ENCODE results near the gene PRKCE.

The PRKCE gene

DNA sequence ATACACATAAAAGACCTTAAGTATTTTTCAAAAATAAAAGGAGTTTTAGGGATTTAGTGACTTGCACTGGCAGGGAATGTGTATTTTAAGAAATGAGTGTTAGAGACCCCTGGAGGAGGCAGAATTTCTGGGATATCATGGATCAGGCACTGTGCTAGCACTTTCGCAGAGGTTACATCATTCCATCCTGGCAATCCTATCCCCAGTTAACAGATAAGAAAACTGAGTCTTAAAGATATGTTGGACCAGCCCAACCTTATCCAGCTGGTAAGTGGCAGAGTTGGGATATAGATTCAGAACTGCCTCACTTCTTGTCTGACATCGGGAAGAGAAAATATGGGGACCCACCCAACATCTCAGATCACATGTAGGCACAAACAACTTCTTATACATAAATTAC, 485.5 kb downstream of the PRKCE start:
- DNase-seq, result no peak

DNA sequence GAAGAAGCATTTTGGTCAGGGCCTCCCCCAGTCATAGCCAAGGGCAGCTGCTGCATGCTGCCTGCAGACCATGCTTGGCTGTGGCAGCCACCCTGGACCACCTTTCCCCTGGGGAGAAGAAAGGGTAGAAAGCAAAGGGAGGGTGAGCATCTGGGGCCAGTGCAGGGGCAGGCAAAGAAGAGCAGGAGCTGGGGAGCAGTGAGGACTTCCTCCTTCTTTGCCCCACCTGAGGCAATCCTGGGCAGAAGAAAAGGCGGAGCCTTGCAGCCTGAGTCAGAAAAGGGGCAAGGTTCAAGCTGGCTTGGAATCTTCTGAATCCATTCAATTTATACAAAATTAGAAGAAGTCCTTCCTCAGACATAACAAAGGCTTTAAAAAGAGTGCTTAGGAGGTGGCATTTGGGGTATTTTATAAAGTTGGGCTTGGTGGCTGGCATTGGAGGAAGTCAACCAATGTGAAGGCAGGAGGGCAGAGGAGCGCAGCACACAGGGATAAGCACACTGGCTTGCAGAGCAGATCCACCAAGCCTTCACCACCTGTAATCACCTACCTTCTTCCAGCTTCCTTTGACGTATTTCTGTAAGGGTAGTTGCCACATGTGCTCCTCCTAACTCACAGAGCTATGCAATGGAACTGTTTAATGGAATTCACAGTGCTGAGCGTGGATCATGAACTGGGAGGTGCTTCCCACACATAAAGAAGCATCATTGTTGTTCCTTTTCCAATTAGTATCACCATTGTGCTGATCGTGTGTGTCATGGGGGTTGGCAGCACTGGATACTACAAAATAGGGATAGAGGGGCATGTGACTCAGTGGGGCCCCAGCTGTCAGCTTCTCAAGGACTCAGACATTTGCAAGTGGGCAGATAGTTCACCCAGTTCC, 491.3 kb downstream of the PRKCE start:
- DNase-seq, result no peak

DNA sequence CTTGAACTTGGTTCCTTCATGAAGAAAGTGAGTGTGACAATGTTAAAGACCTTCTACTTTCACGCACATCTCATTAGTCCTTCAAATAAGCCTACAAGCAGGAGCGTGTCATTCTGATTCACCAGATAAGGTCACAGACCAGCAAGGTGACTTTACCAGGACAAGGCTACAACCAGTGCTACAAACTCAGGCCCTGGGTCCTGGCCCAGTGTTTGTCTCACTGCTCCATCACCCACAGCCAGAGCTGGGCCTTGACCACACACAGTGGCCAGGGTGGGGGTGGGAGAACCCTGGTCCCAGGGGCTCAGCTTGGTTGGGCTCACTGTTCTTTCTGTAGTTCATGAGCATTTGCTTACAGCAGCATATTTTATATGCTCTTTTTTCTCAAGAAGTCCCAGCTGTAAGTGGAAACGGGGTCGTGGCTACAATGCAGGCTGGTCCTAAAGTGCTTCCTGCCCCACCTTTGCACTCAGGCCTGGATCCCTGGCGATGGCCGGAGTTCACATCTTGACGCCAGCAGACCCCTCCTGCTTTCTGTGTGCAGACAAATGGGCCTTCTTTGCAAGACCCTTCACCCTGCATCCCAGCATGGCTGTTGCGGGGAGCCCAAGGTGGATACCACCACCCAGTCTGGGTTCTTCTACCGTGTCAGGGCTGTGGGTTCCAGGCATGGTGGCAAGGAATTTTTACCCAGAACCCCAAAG, 492.1 kb downstream of the PRKCE start:
- no peak for DNase-seq

DNA sequence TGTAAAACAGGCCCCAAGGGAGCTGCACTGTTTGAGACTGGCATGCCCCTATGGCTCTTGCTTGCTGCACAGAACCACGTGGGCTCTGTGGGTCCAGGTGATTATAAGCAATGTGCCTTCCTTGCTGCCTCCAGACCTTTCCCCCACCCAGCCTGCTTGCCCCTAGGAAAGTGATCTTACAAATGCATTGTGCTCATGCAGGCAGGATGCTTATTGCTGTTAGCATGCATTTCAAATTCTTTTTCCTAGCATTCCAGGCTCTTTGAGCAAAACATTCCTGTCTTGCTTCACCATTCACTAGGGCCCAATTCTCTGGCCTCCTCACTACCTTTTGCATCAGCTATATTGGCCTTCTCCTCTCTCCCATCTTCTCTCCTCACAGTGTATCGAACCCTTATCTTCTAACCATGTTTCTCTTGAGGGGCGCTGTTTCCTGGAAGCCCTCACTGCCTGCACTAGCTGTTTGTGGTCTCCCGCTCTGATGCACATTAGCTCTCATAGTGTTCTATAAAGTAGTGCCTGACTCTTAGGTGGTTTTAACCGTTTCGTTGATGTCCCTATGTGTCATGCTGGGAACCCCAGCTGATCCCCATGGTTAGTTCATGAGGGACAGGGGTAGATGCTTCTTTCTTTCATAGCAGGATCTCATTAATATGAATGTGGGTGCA, 492.8 kb downstream of the PRKCE start:
- no peak for DNase-seq

DNA sequence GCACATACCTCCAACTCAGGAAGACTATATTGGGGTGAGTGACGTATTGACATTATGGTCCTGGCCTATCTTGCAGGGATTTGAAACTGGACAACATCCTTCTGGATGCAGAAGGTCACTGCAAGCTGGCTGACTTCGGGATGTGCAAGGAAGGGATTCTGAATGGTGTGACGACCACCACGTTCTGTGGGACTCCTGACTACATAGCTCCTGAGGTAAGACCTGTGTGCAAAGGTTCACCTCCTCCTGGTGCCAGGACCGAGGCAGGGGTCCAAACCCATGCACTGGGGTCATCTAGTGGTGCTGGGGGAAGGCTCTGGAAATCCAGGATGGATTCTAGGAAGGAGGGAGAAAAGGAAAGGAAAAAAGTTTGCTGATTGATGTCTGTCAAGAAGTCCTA, 493.5 kb downstream of the PRKCE start:
- no peak for DNase-seq

DNA sequence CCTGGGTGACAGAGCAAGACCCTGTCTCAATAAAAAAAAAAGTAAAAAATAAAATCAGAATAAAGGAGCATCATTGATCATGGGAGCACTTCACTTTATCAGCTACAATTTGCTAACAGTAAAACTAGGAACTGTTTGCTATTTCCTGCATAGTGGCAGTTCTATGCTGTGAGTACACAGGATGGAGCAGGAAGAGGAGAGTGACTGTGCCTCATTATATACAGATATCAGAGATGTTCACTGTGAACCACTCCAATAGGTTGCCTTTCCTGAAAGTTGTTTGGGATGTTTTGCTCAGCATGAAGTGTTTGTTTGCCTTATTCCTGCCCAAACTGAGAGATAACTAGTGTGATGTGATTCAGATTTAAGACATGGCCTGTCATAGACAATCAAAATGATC, 494.4 kb downstream of the PRKCE start:
- no peak for DNase-seq

DNA sequence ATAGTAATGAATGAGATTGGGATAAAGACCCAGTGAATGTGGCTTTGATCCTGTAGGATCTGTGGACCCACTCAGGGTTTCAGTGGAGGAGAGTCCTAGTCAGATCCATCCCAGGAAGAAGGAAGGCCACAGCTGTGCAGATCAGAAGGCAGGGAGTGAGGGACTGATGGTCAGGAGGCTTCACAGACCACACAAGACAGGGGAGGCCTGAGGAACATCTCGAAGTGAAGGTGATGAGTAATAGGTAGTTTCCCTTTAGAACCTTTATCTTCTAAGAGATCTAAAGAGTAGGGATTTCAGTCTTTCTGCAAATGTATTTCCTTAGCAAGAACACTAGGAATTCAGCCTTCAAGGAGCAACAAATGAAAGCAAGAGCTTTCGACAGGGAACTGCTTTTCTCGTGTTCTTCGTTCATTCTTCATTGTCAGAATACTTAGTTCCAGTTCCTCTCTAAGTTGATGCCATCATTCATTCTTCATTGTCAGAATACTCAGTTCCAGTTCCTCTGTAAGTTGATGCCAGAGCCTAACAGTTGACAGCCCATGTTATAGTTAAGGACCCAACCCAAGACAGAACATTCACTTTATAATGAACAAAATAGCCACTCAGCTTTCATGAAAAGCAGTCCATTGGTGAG, 495.5 kb downstream of the PRKCE start:
- DNase-seq, result no peak

DNA sequence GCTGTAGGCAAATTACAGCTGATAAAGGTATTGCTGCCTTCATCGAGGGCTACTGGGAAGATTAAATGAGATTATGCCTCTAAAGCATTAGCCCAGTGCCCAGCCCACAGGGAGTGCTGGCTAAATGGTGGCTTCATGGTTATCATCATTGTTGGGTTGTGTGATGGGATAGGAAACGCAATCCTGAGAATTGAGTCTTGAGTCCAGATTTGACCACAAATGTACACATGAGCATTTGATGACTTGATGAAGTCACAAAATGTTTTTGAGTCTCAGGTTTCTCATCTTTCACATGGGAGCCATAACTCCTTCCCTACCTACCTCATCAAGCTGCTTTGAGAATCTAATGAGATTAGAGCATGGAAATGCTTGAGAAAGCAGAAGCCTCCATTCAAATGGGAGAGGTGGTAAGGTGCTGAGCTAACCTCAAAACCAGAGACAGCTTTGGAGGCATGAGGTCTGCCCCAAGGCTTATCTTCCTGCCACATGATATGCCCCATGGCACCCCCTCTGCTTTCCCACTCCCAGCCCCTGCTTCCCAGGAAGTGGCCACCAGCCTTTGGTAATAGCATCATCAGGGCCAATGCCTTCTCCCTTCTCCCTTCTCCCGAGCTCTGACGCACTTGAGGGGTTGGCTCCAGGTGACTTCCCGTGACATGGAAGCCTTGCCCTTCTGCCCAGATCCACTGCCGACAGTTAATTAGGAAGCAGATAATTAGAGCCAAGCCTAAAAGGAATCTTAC, 496.3 kb downstream of the PRKCE start:
- no peak for DNase-seq

DNA sequence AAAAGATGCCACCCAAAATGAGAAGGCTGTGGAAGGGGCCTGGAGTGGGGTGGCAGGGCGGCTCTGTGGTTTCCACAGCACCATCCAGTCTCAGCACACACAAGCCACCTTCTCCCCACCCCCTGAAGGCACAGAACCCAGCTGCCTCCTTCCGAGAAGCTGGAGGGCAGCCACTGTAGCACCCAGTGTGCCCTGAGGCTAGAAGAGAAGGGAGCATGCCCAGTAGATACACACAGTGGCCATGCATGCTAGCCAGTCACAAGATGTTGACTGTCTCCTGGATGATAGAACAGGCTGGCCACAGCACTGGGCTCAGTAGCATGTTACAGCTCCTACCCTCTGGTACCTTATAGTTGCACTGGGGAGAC, 496.9 kb downstream of the PRKCE start:
- DNase-seq, result no peak

DNA sequence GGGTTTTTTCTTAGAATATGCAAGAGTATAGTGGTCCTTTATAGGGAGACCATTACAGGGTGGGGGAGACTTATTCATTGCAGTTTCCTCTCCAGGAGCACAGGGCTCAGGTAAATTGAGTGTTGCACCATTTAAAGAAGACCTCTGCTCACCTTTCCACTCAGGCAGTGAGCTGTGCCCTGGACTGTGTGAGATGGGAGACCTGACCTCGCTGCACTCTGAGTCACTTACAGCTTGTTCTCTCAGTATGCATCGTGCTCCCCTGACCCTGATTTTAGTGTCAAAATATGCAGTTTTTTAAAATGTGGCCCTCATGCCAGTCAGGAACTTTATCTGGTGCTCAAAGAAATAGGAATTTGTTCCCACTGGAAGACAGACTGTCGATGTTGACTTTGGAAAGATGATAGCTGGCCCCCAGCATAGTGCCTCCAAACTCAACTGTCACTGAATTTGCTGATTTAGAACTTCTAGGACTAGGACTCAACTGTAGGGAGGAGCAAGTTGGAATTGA, 499.0 kb downstream of the PRKCE start:
- DNase-seq, result no peak

DNA sequence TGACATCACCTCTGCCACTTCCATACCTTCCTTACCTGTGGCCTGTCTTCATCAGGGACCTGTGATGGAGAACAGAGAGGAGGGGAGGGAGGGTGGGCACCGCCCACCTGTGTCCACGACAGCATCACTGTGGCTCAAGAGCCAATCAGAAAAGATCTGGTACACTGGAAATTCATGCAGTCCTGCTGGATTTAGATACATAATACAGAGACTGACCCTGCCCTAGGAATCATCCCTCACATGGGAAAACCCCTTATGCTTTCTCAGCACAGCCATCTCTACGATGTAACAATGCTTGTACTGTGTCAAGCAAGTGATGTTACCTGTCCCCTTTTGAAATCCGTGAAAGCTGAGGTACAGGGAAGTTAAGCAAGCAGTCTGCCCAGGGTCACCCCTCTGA, 500.1 kb downstream of the PRKCE start:
- DNase-seq, result no peak

DNA sequence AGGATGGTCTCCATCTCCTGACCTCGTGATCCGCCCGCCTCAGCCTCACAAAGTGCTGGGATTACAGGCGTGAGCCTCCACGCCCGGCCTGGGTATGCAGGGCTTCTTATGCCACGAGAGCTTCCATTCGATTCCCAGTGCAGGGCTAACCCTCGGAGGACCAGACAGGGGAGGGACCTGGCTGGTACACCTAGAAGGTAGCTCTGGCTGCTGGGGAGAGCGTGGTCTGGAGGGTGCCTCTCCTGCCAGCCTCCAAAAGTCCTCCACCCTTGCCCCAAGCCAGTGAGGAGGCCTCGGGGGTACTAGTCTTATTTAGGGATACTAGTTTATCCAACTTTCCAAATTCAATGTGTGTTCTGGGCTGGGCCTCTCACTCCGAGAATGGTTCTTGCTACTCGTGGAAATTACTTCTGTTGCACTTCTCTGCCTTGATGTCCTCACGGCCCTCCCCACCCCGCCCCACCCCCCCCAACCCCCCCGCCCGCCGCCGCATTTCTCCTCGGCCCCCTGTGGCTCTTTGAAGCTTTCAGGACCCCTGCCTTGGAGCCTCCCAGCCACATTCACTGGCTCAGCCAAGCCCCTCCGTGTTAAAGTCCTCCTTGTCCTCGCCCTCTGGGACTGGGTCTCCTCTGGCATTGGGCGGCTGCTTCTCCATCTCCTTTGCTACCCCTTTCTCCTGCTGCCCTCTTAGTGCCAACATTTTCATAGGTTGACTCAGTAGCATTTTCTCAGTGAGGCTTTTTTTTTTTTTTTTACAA, 502.7 kb downstream of the PRKCE start:
- DNase-seq, result no peak

DNA sequence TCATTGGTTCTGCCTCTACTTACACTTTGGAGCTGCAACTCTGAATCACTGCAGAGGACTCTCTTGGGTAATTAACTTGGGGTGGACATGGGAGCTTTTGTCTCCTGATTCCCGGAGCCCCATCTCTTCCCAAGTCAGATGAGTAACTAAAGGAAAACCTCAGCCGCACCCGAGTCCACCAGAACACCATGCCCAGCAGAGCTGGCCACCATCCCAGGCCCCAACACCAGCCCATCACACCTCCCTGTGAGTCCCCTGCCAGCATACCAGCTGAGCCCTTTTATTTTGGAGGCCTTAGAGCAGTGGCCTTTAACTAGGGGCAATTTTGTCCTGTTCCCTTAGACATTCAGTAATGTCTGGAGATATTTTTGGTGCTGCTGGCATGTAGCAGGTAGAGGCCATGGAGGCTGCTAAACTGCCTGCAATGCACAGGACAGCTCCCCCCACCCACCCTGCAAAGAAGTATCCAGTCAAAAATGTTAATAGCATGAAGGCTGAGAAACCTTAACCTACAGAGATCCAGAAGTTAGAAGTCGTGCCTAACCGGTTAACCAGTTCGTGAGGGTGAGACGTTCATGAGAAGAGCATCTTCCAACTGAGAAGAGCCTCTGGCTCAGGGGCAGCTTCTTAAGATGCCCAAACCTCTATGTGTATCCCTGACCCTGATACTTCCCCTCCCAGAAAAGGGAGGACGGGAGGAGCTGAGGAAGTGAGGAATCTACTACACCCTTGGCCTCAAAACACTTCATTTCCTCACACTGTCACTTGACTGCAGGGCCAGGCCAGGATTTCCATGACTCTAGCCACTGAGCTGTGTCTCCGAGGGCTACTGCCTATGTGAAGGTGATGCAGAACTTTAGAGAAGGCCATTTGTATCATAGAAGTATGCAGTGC, 505.8 kb downstream of the PRKCE start:
- no peak for DNase-seq

DNA sequence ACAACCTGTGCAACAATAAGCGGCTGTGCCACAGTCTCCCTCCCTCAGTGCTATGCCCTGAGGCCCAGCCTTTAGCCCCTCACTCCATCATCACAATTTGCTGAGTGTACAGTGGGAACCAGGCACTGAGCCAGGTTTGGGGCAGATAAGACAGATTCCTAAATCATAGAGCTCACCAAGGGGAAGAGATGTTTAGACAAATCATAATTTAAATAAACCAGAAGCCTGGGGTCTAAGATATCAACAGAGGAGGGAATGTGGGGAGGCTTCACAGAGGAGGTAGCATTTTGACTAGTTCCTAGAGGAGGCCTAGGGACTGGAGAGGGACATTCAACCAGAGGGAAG, 506.5 kb downstream of the PRKCE start:
- DNase-seq, result no peak

DNA sequence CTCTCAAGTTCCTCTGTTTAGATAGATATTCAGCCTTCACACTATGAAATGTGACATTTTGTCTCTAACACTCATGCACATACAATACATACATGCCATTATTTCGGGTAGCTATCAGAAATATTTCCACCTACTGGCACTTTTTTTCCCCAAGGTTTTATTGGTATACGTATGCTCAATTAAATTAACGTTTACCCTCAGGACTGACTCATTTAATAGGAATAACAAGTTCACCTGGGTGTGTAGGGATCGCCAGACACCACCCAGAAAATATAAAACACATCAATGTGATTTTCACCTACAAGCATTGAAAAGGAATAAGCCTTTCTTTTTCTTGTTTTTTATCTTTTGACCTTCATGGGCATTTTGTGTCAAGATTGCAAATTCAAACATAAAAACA, 507.2 kb downstream of the PRKCE start:
- no peak for DNase-seq

DNA sequence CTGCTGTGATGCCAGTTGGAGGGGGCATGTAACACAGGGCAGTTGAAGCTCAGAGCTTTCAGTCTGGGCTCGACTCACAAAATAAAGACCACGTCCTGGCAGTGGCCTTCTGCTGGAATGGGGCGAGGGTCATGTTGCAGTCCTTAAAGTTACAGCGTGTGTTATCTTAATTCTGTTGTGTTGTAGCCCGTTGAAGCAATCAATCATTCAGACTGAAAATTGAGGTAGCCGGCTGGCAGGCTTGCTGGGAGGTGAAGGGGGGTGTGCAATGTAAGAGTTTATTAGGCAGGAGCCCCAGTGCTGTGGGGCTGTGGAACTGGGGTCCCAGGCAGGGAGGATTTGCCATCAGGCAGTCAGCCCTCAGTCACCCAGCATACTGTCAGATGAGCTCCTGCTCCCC, 508.9 kb downstream of the PRKCE start:
- no peak for DNase-seq

DNA sequence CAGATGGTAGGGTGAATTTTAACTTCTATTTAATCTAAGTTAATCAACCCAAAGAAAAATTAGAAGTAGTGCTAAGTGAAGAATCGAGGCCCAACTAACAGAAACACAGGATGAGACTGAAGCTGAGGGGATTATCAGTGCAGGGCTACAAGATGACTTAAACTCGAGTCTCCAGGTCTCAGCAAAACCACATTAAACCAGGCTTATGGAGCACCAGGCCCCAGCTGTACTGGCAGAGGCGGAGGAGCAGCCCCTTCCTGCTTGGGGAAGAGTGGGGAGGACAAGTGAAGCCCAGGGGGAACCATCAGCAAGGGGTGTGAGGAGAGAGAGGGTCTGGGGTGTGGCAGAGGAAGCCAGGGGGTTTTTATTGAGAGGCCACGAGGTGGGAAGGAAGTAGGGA, 509.8 kb downstream of the PRKCE start:
- no peak for DNase-seq

DNA sequence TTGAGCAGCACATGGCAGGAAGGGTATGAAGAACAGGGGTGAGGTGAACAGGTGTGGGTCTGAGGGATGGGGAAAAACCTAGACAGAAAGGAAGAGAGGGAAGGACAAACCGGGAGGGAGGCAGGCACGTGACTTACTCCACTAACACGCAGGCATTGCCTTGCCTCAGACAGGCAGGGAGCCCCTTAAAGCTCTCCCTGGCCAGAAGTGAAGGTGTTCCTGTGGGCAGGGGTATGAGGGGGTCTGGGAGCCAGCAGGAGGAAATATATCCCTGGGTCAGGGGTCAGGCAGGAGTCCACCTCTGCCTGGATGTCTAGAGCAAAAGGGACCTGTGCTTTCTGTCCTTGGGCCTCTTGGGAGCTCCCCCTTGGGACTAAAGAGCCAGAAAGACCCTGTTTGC, 510.4 kb downstream of the PRKCE start:
- no peak for DNase-seq

DNA sequence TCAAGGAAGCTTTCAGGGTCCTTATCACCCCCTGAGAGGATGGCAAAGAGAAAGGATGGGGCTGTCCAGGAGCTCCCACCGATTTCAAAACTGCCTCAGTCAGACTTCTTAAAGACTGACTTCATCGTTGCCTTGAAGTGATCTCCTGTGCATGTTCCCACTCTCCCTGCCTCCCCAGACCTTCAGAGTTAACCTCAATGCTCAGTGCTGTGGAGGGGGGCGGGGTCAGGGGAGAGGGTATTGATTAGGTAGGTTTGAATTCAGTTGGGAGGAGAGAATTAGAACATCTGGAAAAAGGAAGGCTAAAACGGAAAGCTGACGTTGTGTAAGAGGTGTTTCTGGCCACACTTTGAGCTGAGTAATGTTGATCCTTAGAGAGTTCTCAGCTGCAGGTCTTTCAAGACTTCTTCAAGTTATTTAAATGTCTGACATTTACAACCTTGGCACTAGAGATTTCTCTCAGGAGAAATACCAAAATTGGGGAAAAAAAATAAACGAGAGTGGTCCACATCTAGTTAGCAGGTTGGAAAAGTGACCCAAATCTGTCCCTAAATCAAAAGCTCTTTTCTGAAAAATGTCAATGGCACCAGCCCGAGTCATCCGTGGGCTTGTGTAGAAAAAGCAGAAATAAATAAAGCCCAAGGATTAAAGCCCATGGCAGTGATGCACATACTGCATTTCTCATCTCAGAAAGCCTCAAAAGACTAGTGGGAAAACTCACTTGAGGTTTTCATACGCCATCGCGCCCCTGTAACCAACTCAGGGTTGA, 511.0 kb downstream of the PRKCE start:
- DNase-seq, result no peak

DNA sequence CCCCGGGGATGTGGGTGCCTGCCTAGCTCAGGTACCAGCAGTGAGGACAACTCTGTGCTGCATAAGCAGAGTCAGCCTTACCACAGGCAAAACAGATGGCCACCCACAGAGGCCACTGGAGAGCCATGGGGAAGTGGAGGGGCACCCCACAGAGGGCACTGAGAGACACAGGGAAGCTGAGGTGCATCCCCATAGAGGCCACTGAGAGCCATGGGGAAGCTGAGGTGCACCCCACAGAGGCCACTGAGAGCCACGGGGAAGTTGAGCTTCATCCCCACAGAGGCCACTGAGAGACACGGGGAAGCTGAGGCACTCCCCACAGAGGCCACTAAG, 511.6 kb downstream of the PRKCE start:
- no peak for DNase-seq
